ENCODE results near the gene DHX57. TPM values are rescaled to one million over a fixed set of nuclear protein-coding genes. Genes with fewer than 3 reads are reported as not detected.

The DHX57 gene
- total and polyA plus RNA-seq, 2 experiments from 2014 or later: 13.3 to 32.9 TPM

GRCh38 chr2:38748943-38749804, 126.6 kb downstream of the DHX57 start:
- Histone ChIP-seq H3K79me2 (replicated peaks; ENCODE audit: insufficient read depth) (peaks cover 68% of the 10 kb centered on the region), H4K20me1 (replicated peaks; ENCODE audit: insufficient read depth) (peaks cover 49% of the 10 kb centered on the region), H3K36me3 (ENCODE audit: insufficient read depth) (peaks cover 59% of the 10 kb centered on the region), H3K4me3 (peak overlapping the region; percentile 99), H3K4me2 (peak overlapping the region; percentile 98), H3K27me3 (ENCODE audit: insufficient read depth) (no peaks in the 10 kb centered on the region), H3F3A (replicated peaks; ENCODE audit: low read depth) (peaks cover 61% of the 10 kb centered on the region), H3K4me1 (ENCODE audit: insufficient read depth) (peaks cover 12% of the 10 kb centered on the region), H2AFZ (no peak overlapping the region), H3K27ac (ENCODE audit: low read depth) (peak overlapping the region; percentile 64; the same call in 1 of the 2 replicates), H3K9me2 (ENCODE audit: insufficient read depth) (no peaks in the 10 kb centered on the region)
- ATAC-seq (no peak), DNase-seq (ENCODE audit: low spot score) (no peak)
- peak overlapping the region; percentile 98 for H3K4me3 Mint-ChIP-seq
- peaks cover 39% of the 10 kb centered on the region for H3K4me1 Mint-ChIP-seq
- peaks cover 25% of the 10 kb centered on the region for H3K27me3 Mint-ChIP-seq (ENCODE audit: insufficient read depth, low read depth, poor library complexity)
- peaks cover 71% of the 10 kb centered on the region for H3K36me3 Mint-ChIP-seq (ENCODE audit: low read depth)
- TF ChIP-seq EZH2 (IDR thresholded peaks at IDR 0.05; ENCODE audit: low read depth, unreplicated experiment) (no peak), ZNF114 (CRISPR knock-in tag; IDR thresholded peaks at IDR 0.05) (no peak), POLR2AphosphoS5 (IDR thresholded peaks at IDR 0.05; ENCODE audit: low read depth) (no peak), JUNB (IDR thresholded peaks at IDR 0.05; ENCODE audit: unreplicated experiment) (no peak), REST (IDR thresholded peaks at IDR 0.05; ENCODE audit: unreplicated experiment) (no peak), STAT1 (IDR thresholded peaks at IDR 0.05; ENCODE audit: unreplicated experiment) (no peak), CREB1 (CRISPR knock-in tag; IDR thresholded peaks at IDR 0.05; ENCODE audit: low read depth) (no peak), NANOG (IDR thresholded peaks at IDR 0.05; ENCODE audit: borderline replicate concordance) (no peak), ZNF462 (CRISPR knock-in tag; IDR thresholded peaks at IDR 0.05) (no peak), CTCF (conservative IDR thresholded peaks at IDR 0.05; ENCODE audit: low read depth in 2 of 2) (no peak), ETS1 (IDR thresholded peaks at IDR 0.05) (no peak), ZNF331 (CRISPR knock-in tag; IDR thresholded peaks at IDR 0.05; ENCODE audit: low read depth) (no peak), EZH2phosphoT487 (IDR thresholded peaks at IDR 0.05; ENCODE audit: unreplicated experiment) (no peak)
- peaks cover 6% of the 10 kb centered on the region; the same call in 2 of the 3 replicates for H3K9me3 Mint-ChIP-seq
- H3K27ac Mint-ChIP-seq: peak overlapping the region; percentile 90

All from GM23338 (cell line).